ENCODE results near the gene METTL17.
"Not testable (repeated sequence)": the region's sequence is repeated elsewhere in the genome, so short reads cannot be mapped to it uniquely, and the experiment has no call there.

- not testable (repeated sequence) for TF ChIP-seq SP1 (IDR thresholded peaks at IDR 0.05); LEF1 (IDR thresholded peaks at IDR 0.05; ENCODE audit: borderline replicate concordance); BHLHE40 (IDR thresholded peaks at IDR 0.05; ENCODE audit: borderline replicate concordance); TARDBP (IDR thresholded peaks at IDR 0.05); FOXM1 (IDR thresholded peaks at IDR 0.05; ENCODE audit: borderline replicate concordance); L3MBTL2 (conservative IDR thresholded peaks at IDR 0.05); PKNOX1 (IDR thresholded peaks at IDR 0.05); ARNT (IDR thresholded peaks at IDR 0.05); ZNF384 (IDR thresholded peaks at IDR 0.05); HDGF (IDR thresholded peaks at IDR 0.05; ENCODE audit: borderline replicate concordance); SUZ12 (IDR thresholded peaks at IDR 0.05); ELF4 (IDR thresholded peaks at IDR 0.05); FOXK2 (IDR thresholded peaks at IDR 0.05); FOXA1 (IDR thresholded peaks at IDR 0.05)
Observed at GRCh38 chr14:21009721-21010120, 19.9 kb downstream of the METTL17 start.
